Activated naive CD8-positive, alpha-beta T cell treated with anti-CD3 and anti-CD28 coated beads, Interleukin-2, amount 50 U/mL, for 24 hours (primary cell): Measurements from ENCODE around the gene FAN1.

ENCODE experiments used
- ATAC-seq: fragments of 150-1000 bp; cut with Tn5 transposase; one replicate; pipeline ENCODE4 v1.10.0; 2021
- DNase-seq: peaks from one replicate; pipeline ENCODE4 v3.0.0; 2021
- H3K27ac Mint-ChIP-seq: one replicate; pipeline ENCODE4 v1.8.0; 2021; ENCODE audit warnings: mild to moderate bottlenecking, mixed read lengths
- H3K27me3 Mint-ChIP-seq: one replicate; pipeline ENCODE4 v1.8.0; 2021; ENCODE audit warnings: mixed read lengths
- H3K36me3 Mint-ChIP-seq: one replicate; pipeline ENCODE4 v1.8.0; 2021; ENCODE audit warnings: low read depth, mixed read lengths
- H3K4me1 Mint-ChIP-seq: one replicate; pipeline ENCODE4 v1.8.0; 2021; ENCODE audit warnings: mixed read lengths
- H3K4me3 Mint-ChIP-seq: one replicate; pipeline ENCODE4 v1.8.0; 2021; ENCODE audit warnings: mild to moderate bottlenecking, moderate library complexity, mixed read lengths
- H3K9me3 Mint-ChIP-seq: one replicate; pipeline ENCODE4 v1.8.0; 2021; ENCODE audit warnings: mixed read lengths

The FAN1 gene

GRCh38 chr15:30992249-30992864 lies 88.6 kb downstream of the FAN1 start:
- no peaks in the 10 kb centered on the region for H3K36me3 Mint-ChIP-seq
- DNase-seq, result peak; percentile 16

More at GRCh38 chr15:30992249-30992864, 88.6 kb downstream of the FAN1 start:
- Mint-ChIP-seq H3K4me1 (peaks cover 30% of the 10 kb centered on the region), H3K9me3 (no peaks in the 10 kb centered on the region), H3K4me3 (peak overlapping the region; percentile 85), H3K27me3 (no peaks in the 10 kb centered on the region), H3K27ac (peak overlapping the region; percentile 84)
- no peak for ATAC-seq
